H9 (cell line): ENCODE data around the gene RNF220. TPM values are rescaled to one million over a fixed set of nuclear protein-coding genes. Genes with fewer than 3 reads are reported as not detected.
"Not testable (repeated sequence)": the region's sequence is repeated elsewhere in the genome, so short reads cannot be mapped to it uniquely, and the experiment has no call there.

Experiments used
- DNase-seq: peaks from one replicate; pipeline ENCODE4 v3.0.0-alpha.2; 2017
- H2AFZ ChIP-seq: one replicate; pipeline ENCODE4 v1.6.1; 2013; ENCODE audit warnings: mild to moderate bottlenecking, low read length, control low read depth, moderate library complexity
- H2AK5ac ChIP-seq: 2 replicates; pipeline ENCODE4 v1.6.1; 2013; ENCODE audit warnings: low read length, control low read depth, mixed read lengths; ENCODE audit not compliant: insufficient read length
- H2BK120ac ChIP-seq: one replicate; pipeline ENCODE4 v1.6.1; 2013; ENCODE audit warnings: low read depth, mild to moderate bottlenecking, low read length, control low read depth, inconsistent platforms; ENCODE audit not compliant: poor library complexity, severe bottlenecking
- H2BK12ac ChIP-seq: 2 replicates; pipeline ENCODE4 v1.6.1; 2013; ENCODE audit warnings: low read length, control low read depth, mixed read lengths, low read depth; ENCODE audit not compliant: insufficient read length
- H2BK15ac ChIP-seq: 2 replicates; pipeline ENCODE4 v1.6.1; 2013; ENCODE audit warnings: low read depth, low read length, control low read depth
- H2BK20ac ChIP-seq: one replicate; pipeline ENCODE4 v1.6.1; 2013; ENCODE audit warnings: low read depth, mild to moderate bottlenecking, low read length, control low read depth, inconsistent platforms; ENCODE audit not compliant: poor library complexity, severe bottlenecking
- H2BK5ac ChIP-seq: 2 replicates; pipeline ENCODE4 v1.6.1; 2013; ENCODE audit warnings: low read length, control low read depth, mixed read lengths; ENCODE audit not compliant: insufficient read length
- H3K14ac ChIP-seq: 2 replicates; pipeline ENCODE4 v1.6.1; 2013; ENCODE audit warnings: low read length, control low read depth; ENCODE audit not compliant: insufficient read depth
- H3K18ac ChIP-seq: 2 replicates; pipeline ENCODE4 v1.6.1; 2013; ENCODE audit warnings: low read depth, mild to moderate bottlenecking, mixed read lengths, low read length, control low read depth; ENCODE audit not compliant: insufficient read length
- H3K23ac ChIP-seq: 2 replicates; pipeline ENCODE4 v1.6.1; 2013; ENCODE audit warnings: low read length, control low read depth, mixed read lengths, low read depth; ENCODE audit not compliant: insufficient read length
- H3K23me2 ChIP-seq: 2 replicates; pipeline ENCODE4 v1.6.1; 2013; ENCODE audit warnings: low read depth, mild to moderate bottlenecking, mixed read lengths, low read length, control low read depth; ENCODE audit not compliant: insufficient read length, poor library complexity, severe bottlenecking
- H3K27ac ChIP-seq: 2 replicates; pipeline ENCODE4 v1.5.1; 2013; ENCODE audit warnings: low read length, control low read depth, mixed read lengths, low read depth; ENCODE audit not compliant: insufficient read length
- H3K27me3 ChIP-seq: 2 replicates; pipeline ENCODE4 v1.6.1; 2013; ENCODE audit warnings: low read length, control low read depth, inconsistent platforms; ENCODE audit not compliant: insufficient read depth
- H3K4ac ChIP-seq: 2 replicates; pipeline ENCODE4 v1.6.1; 2013; ENCODE audit warnings: low read depth, mild to moderate bottlenecking, control low read depth, inconsistent platforms, low read length, moderate library complexity
- H3K4me1 ChIP-seq: 2 replicates; pipeline ENCODE4 v1.6.1; 2013; ENCODE audit warnings: low read length, control low read depth, inconsistent platforms; ENCODE audit not compliant: insufficient read depth
- H3K4me2 ChIP-seq: 2 replicates; pipeline ENCODE4 v1.6.1; 2013; ENCODE audit warnings: low read length, control low read depth, mixed read lengths; ENCODE audit not compliant: insufficient read length, insufficient read depth
- H3K56ac ChIP-seq: 2 replicates; pipeline ENCODE4 v1.6.1; 2013; ENCODE audit warnings: low read depth, mild to moderate bottlenecking, mixed read lengths, low read length, control low read depth; ENCODE audit not compliant: insufficient read length
- H3K79me1 ChIP-seq: 2 replicates; pipeline ENCODE4 v1.6.1; 2013; ENCODE audit warnings: low read depth, mild to moderate bottlenecking, moderate library complexity, low read length, control low read depth, inconsistent platforms; ENCODE audit not compliant: insufficient read depth, poor library complexity, severe bottlenecking
- H3K79me2 ChIP-seq: 2 replicates; pipeline ENCODE4 v1.6.1; 2013; ENCODE audit warnings: low read length, control low read depth, inconsistent platforms; ENCODE audit not compliant: insufficient read depth
- H3K9ac ChIP-seq: 2 replicates; pipeline ENCODE4 v1.6.1; 2013; ENCODE audit warnings: low read length, control low read depth, mixed read lengths; ENCODE audit not compliant: insufficient read length; ENCODE audit errors: extremely low read depth
- H3K9me3 ChIP-seq: one replicate; pipeline ENCODE4 v1.6.1; 2013; ENCODE audit warnings: low read depth, low read length, inconsistent platforms; ENCODE audit not compliant: control insufficient read depth
- H3T11ph ChIP-seq: one replicate; pipeline ENCODE4 v1.6.1; 2013; ENCODE audit warnings: mild to moderate bottlenecking, low read length, control low read depth, inconsistent platforms
- H4K20me1 ChIP-seq: one replicate; pipeline ENCODE4 v1.6.1; 2013; ENCODE audit not compliant: control insufficient read depth, insufficient read length, insufficient read depth
- H4K5ac ChIP-seq: 2 replicates; pipeline ENCODE4 v1.6.1; 2013; ENCODE audit warnings: low read depth, mild to moderate bottlenecking, mixed read lengths, low read length, control low read depth; ENCODE audit not compliant: insufficient read length
- H4K8ac ChIP-seq: replicated peaks from 2 replicates; pipeline ENCODE4 v1.6.1; 2013; ENCODE audit warnings: low read length, control low read depth, mixed read lengths, low read depth; ENCODE audit not compliant: insufficient read length
- H4K91ac ChIP-seq: 2 replicates; pipeline ENCODE4 v1.6.1; 2013; ENCODE audit warnings: low read depth, mild to moderate bottlenecking, moderate library complexity, mixed read lengths, low read length, control low read depth; ENCODE audit not compliant: insufficient read length
- H3K27ac Mint-ChIP-seq, 3 experiments: 2 replicates in 2 of 3; 3 replicates in 1 of 3; pipeline ENCODE4 v1.8.0; 2020 to 2021; ENCODE audit warnings: mixed read lengths in 3 of 3, mild to moderate bottlenecking in 1 of 3, moderate library complexity in 1 of 3
- H3K27me3 Mint-ChIP-seq: 2 replicates; pipeline ENCODE4 v1.8.0; 2021; ENCODE audit warnings: low read depth, mild to moderate bottlenecking, moderate library complexity, mixed read lengths
- H3K36me3 Mint-ChIP-seq, 3 experiments: 2 replicates in 2 of 3; 3 replicates in 1 of 3; pipeline ENCODE4 v1.8.0; 2020 to 2021; ENCODE audit warnings: low read depth in 3 of 3, mixed read lengths in 3 of 3; ENCODE audit not compliant: insufficient read depth in 1 of 3
- H3K4me1 Mint-ChIP-seq, 2 experiments: 2 replicates each; pipeline ENCODE4 v1.8.0; 2020; ENCODE audit warnings: mixed read lengths in 2 of 2
- H3K4me3 Mint-ChIP-seq, 2 experiments: 2 replicates in 1 of 2; 3 replicates in 1 of 2; pipeline ENCODE4 v1.8.0; 2020 to 2021; ENCODE audit warnings: mild to moderate bottlenecking in 2 of 2, mixed read lengths in 2 of 2, moderate library complexity in 1 of 2
- H3K9me3 Mint-ChIP-seq, 2 experiments: 2 replicates in 1 of 2; 3 replicates in 1 of 2; pipeline ENCODE4 v1.8.0; 2020; ENCODE audit warnings: mild to moderate bottlenecking in 2 of 2, mixed read lengths in 2 of 2, moderate library complexity in 1 of 2
- WGBS: extraction: QIAGEN DNeasy Blood & Tissue Kit; methylation state at CpG from one replicate; pipeline ENCODE4 v1.1.7; 2013; ENCODE audit warnings: missing lambda C conversion rate, low lambda C conversion rate, mixed read lengths; ENCODE audit not compliant: insufficient read length; ENCODE audit errors: extremely low coverage; 5-methylcytosine and 5-hydroxymethylcytosine counted together
- total RNA-seq: library from RNA; stranded (reverse); gene quantifications from 2 replicates; pipeline ENCODE4 v1.2.1, GENCODE V29; 2021
- TF ChIP-seq, protein P1 (sequence below): fragments of 200-600 bp; sonication (generic); conservative IDR thresholded peaks from 3 replicates; pipeline ENCODE4 v1.8.0; 2021; ENCODE audit warnings: antibody characterized with exemption, mild to moderate bottlenecking

The RNF220 gene
- total RNA-seq, 1 experiment from 2014 or later: 109 TPM

DNA sequence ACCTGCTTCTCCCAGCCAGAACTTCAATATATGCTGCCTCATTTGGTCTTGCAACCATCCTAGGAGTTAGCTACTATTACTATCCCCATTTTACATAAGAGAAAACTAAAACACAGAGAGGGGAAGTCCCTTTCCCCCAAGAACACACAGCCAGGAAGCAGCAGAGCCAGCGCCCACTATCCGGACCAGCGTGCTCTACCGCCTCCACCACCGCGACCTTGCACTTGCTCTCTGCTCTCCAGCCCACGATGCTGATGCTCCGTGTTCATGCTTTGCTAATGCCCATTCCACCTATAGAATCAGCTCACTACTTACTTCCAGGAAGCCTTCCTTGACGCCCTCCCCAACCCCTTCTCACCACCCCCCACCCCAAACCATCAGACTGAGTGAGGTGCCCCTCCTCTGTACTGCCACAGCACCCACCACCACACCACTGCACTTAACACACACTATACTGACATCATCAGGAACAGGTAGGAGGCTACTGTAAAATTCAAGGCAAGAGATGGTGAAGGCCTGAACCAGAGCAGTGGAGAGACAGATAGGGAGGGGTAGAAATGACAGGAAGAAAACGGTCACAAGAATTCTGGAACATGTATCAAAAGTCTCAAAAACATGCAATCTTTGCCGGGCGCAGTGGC, 259.8 kb downstream of the RNF220 start:
- no peaks in the 10 kb centered on the region for H3K23me2 ChIP-seq
- no peak overlapping the region for H3K9ac ChIP-seq
- H3K4me1 Mint-ChIP-seq: peaks cover 15 to 22% of the 10 kb centered on the region in 2 experiments
- no peak overlapping the region for H3K14ac ChIP-seq
- no peak overlapping the region for H2AK5ac ChIP-seq
- H4K20me1 ChIP-seq: no peaks in the 10 kb centered on the region
- no peak overlapping the region for H3K4me2 ChIP-seq
- H3K4me1 ChIP-seq: peaks cover 4% of the 10 kb centered on the region; the same call in 1 of the 2 replicates
- no peak overlapping the region for H3K18ac ChIP-seq
- H2BK5ac ChIP-seq: no peak overlapping the region
- no peak overlapping the region for H2BK12ac ChIP-seq
- TF ChIP-seq, protein P1, sequence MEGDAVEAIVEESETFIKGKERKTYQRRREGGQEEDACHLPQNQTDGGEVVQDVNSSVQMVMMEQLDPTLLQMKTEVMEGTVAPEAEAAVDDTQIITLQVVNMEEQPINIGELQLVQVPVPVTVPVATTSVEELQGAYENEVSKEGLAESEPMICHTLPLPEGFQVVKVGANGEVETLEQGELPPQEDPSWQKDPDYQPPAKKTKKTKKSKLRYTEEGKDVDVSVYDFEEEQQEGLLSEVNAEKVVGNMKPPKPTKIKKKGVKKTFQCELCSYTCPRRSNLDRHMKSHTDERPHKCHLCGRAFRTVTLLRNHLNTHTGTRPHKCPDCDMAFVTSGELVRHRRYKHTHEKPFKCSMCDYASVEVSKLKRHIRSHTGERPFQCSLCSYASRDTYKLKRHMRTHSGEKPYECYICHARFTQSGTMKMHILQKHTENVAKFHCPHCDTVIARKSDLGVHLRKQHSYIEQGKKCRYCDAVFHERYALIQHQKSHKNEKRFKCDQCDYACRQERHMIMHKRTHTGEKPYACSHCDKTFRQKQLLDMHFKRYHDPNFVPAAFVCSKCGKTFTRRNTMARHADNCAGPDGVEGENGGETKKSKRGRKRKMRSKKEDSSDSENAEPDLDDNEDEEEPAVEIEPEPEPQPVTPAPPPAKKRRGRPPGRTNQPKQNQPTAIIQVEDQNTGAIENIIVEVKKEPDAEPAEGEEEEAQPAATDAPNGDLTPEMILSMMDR: no peak
- no peak overlapping the region for H2BK15ac ChIP-seq
- no peak overlapping the region for H3K4ac ChIP-seq
- H2BK120ac ChIP-seq: no peak overlapping the region
- H3K27ac ChIP-seq: no peak overlapping the region
- H3K27me3 Mint-ChIP-seq: no peaks in the 10 kb centered on the region
- H3K79me2 ChIP-seq: no peaks in the 10 kb centered on the region
- H3K4me3 Mint-ChIP-seq: no peak overlapping the region
- no peak overlapping the region for H3K56ac ChIP-seq
- no peaks in the 10 kb centered on the region; a peak in 1 of 5 replicates for H3K9me3 Mint-ChIP-seq
- no peak overlapping the region for H4K8ac ChIP-seq
- H3K23ac ChIP-seq: no peak overlapping the region
- H2BK20ac ChIP-seq: no peak overlapping the region
- H3K36me3 Mint-ChIP-seq: no peaks in the 10 kb centered on the region
- no peaks in the 10 kb centered on the region for H3K27me3 ChIP-seq
- no peak for DNase-seq
- no peaks in the 10 kb centered on the region for H3K9me3 ChIP-seq
- H2AFZ ChIP-seq: no peak overlapping the region
- no CpG with 5 or more reads among the region's 12 CpGs for WGBS
- no peak overlapping the region for H3T11ph ChIP-seq
- no peak overlapping the region; a peak in 1 of 7 replicates for H3K27ac Mint-ChIP-seq
- H4K5ac ChIP-seq: peak overlapping the region; percentile 69
- H4K91ac ChIP-seq: no peak overlapping the region
- no peaks in the 10 kb centered on the region for H3K79me1 ChIP-seq

DNA sequence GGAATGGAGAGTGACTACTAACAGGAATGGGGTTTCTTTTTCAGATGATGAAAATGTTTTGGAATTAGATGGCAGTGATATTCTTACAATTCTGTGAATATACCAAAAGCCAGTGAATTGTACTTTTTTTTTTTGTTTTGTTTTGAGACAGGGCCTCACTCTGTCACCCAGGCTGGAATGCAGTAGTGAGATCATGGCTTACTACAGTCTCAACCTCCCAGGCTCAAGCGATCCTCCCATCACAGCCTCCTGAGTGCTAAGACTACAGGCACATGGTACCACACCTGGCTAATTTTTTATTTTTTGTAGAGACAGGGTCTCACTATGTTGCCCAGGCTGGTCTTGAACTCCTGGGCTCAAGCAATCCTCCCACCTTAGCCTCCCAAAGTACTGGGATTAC, 261.7 kb downstream of the RNF220 start:
- not testable (repeated sequence) for H3K27ac Mint-ChIP-seq, H3K79me2 ChIP-seq, H3K14ac ChIP-seq, H2BK12ac ChIP-seq, H3K23ac ChIP-seq, H3K4me2 ChIP-seq, H3K36me3 Mint-ChIP-seq, H3K18ac ChIP-seq, H3K9me3 ChIP-seq, H3K4me1 ChIP-seq, H3K79me1 ChIP-seq, H4K20me1 ChIP-seq, H3K56ac ChIP-seq, H3K27ac ChIP-seq, H2BK20ac ChIP-seq, H2BK5ac ChIP-seq, H3K9ac ChIP-seq, H3K9me3 Mint-ChIP-seq, H3K27me3 ChIP-seq, H3K4ac ChIP-seq, DNase-seq, H2AFZ ChIP-seq, H4K5ac ChIP-seq, H2BK120ac ChIP-seq, H4K8ac ChIP-seq, H3K23me2 ChIP-seq, H4K91ac ChIP-seq, H3K27me3 Mint-ChIP-seq, H2BK15ac ChIP-seq, H2AK5ac ChIP-seq, H3K4me3 Mint-ChIP-seq, H3T11ph ChIP-seq
- WGBS: no CpG with 5 or more reads among the region's 1 CpG
- H3K4me1 Mint-ChIP-seq: peaks cover 15 to 26% of the 10 kb centered on the region in 2 experiments
